ENCODE results near the gene CSMD2.

The CSMD2 gene

GRCh38 chr1:33745942-33746341 lies 419.1 kb downstream of the CSMD2 start:
- H3K9me3 Mint-ChIP-seq = no peaks in the 10 kb centered on the region
- H3K4me3 Mint-ChIP-seq = no peak overlapping the region
- no peak overlapping the region for H3K27ac Mint-ChIP-seq
- H3K36me3 Mint-ChIP-seq (ENCODE audit: low read depth) = no peaks in the 10 kb centered on the region
- no peaks in the 10 kb centered on the region for H3K4me1 Mint-ChIP-seq (ENCODE audit: low read depth)
- no peaks in the 10 kb centered on the region for H3K27me3 Mint-ChIP-seq (ENCODE audit: low read depth)
- DNase-seq (ENCODE audit: low spot score) = no peak

- Mint-ChIP-seq H3K27ac (no peak overlapping the region), H3K27me3 (ENCODE audit: low read depth) (no peaks in the 10 kb centered on the region), H3K36me3 (ENCODE audit: low read depth) (no peaks in the 10 kb centered on the region), H3K4me3 (no peak overlapping the region), H3K9me3 (no peaks in the 10 kb centered on the region), H3K4me1 (ENCODE audit: low read depth) (no peaks in the 10 kb centered on the region)
- DNase-seq (ENCODE audit: low spot score) = no peak
Measured at GRCh38 chr1:33743221-33743998, 421.6 kb downstream of the CSMD2 start.

GRCh38 chr1:33742663-33743062 lies 422.4 kb downstream of the CSMD2 start:
- no peak overlapping the region for H3K4me3 Mint-ChIP-seq
- no peak overlapping the region for H3K27ac Mint-ChIP-seq
- H3K27me3 Mint-ChIP-seq (ENCODE audit: low read depth) = no peaks in the 10 kb centered on the region
- no peaks in the 10 kb centered on the region for H3K36me3 Mint-ChIP-seq (ENCODE audit: low read depth)
- no peaks in the 10 kb centered on the region for H3K4me1 Mint-ChIP-seq (ENCODE audit: low read depth)
- H3K9me3 Mint-ChIP-seq = no peaks in the 10 kb centered on the region
- DNase-seq (ENCODE audit: low spot score) = no peak

- Mint-ChIP-seq H3K27me3 (ENCODE audit: low read depth) (no peaks in the 10 kb centered on the region), H3K27ac (no peak overlapping the region), H3K4me1 (ENCODE audit: low read depth) (no peaks in the 10 kb centered on the region), H3K4me3 (no peak overlapping the region), H3K9me3 (no peaks in the 10 kb centered on the region), H3K36me3 (ENCODE audit: low read depth) (no peaks in the 10 kb centered on the region)
- DNase-seq (ENCODE audit: low spot score) = no peak
Measured at GRCh38 chr1:33741749-33742148, 423.3 kb downstream of the CSMD2 start.

GRCh38 chr1:33740040-33740744 lies 424.8 kb downstream of the CSMD2 start:
- Mint-ChIP-seq H3K27me3 (ENCODE audit: low read depth) (no peaks in the 10 kb centered on the region), H3K9me3 (no peaks in the 10 kb centered on the region), H3K27ac (no peak overlapping the region), H3K4me1 (ENCODE audit: low read depth) (no peaks in the 10 kb centered on the region), H3K4me3 (no peak overlapping the region), H3K36me3 (ENCODE audit: low read depth) (no peaks in the 10 kb centered on the region)
- no peak for DNase-seq (ENCODE audit: low spot score)

GRCh38 chr1:33738976-33739375 lies 426.1 kb downstream of the CSMD2 start:
- H3K4me1 Mint-ChIP-seq (ENCODE audit: low read depth) = no peaks in the 10 kb centered on the region
- H3K36me3 Mint-ChIP-seq (ENCODE audit: low read depth) = no peaks in the 10 kb centered on the region
- no peak for DNase-seq (ENCODE audit: low spot score)
- H3K27me3 Mint-ChIP-seq (ENCODE audit: low read depth) = peaks cover 2% of the 10 kb centered on the region
- H3K4me3 Mint-ChIP-seq = no peak overlapping the region
- H3K9me3 Mint-ChIP-seq = no peaks in the 10 kb centered on the region
- no peak overlapping the region for H3K27ac Mint-ChIP-seq

- no peak overlapping the region for H3K27ac Mint-ChIP-seq
- peaks cover 2% of the 10 kb centered on the region for H3K27me3 Mint-ChIP-seq (ENCODE audit: low read depth)
- no peak for DNase-seq (ENCODE audit: low spot score)
- no peak overlapping the region for H3K4me3 Mint-ChIP-seq
- no peaks in the 10 kb centered on the region for H3K4me1 Mint-ChIP-seq (ENCODE audit: low read depth)
- no peaks in the 10 kb centered on the region for H3K9me3 Mint-ChIP-seq
- no peaks in the 10 kb centered on the region for H3K36me3 Mint-ChIP-seq (ENCODE audit: low read depth)
Measured at GRCh38 chr1:33738536-33738935, 426.5 kb downstream of the CSMD2 start.

GRCh38 chr1:33736496-33736895 lies 428.5 kb downstream of the CSMD2 start:
- Mint-ChIP-seq H3K4me1 (ENCODE audit: low read depth) (no peaks in the 10 kb centered on the region), H3K4me3 (no peak overlapping the region), H3K27me3 (ENCODE audit: low read depth) (peaks cover 2% of the 10 kb centered on the region), H3K9me3 (no peaks in the 10 kb centered on the region), H3K36me3 (ENCODE audit: low read depth) (no peaks in the 10 kb centered on the region), H3K27ac (no peak overlapping the region)
- DNase-seq (ENCODE audit: low spot score) = no peak

- Mint-ChIP-seq H3K27me3 (ENCODE audit: low read depth) (peaks cover 2% of the 10 kb centered on the region), H3K9me3 (no peaks in the 10 kb centered on the region), H3K4me3 (no peak overlapping the region), H3K27ac (no peak overlapping the region), H3K36me3 (ENCODE audit: low read depth) (no peaks in the 10 kb centered on the region), H3K4me1 (ENCODE audit: low read depth) (no peaks in the 10 kb centered on the region)
- no peak for DNase-seq (ENCODE audit: low spot score)
Measured at GRCh38 chr1:33735624-33736023, 429.4 kb downstream of the CSMD2 start.

- H3K27me3 Mint-ChIP-seq (ENCODE audit: low read depth) = peaks cover 3% of the 10 kb centered on the region
- no peak overlapping the region for H3K27ac Mint-ChIP-seq
- H3K9me3 Mint-ChIP-seq = no peaks in the 10 kb centered on the region
- no peaks in the 10 kb centered on the region for H3K4me1 Mint-ChIP-seq (ENCODE audit: low read depth)
- no peak for DNase-seq (ENCODE audit: low spot score)
- H3K36me3 Mint-ChIP-seq (ENCODE audit: low read depth) = no peaks in the 10 kb centered on the region
- H3K4me3 Mint-ChIP-seq = no peak overlapping the region
Measured at GRCh38 chr1:33727310-33727709, 437.7 kb downstream of the CSMD2 start.

GRCh38 chr1:33726274-33726804 lies 438.7 kb downstream of the CSMD2 start:
- Mint-ChIP-seq H3K27ac (no peak overlapping the region), H3K27me3 (ENCODE audit: low read depth) (peaks cover 3% of the 10 kb centered on the region), H3K4me1 (ENCODE audit: low read depth) (no peaks in the 10 kb centered on the region), H3K9me3 (no peaks in the 10 kb centered on the region), H3K36me3 (ENCODE audit: low read depth) (no peaks in the 10 kb centered on the region), H3K4me3 (no peak overlapping the region)
- no peak for DNase-seq (ENCODE audit: low spot score)

- no peak for DNase-seq (ENCODE audit: low spot score)
- H3K4me1 Mint-ChIP-seq (ENCODE audit: low read depth) = no peaks in the 10 kb centered on the region
- H3K27ac Mint-ChIP-seq = no peak overlapping the region
- no peaks in the 10 kb centered on the region for H3K9me3 Mint-ChIP-seq
- no peaks in the 10 kb centered on the region for H3K36me3 Mint-ChIP-seq (ENCODE audit: low read depth)
- no peak overlapping the region for H3K4me3 Mint-ChIP-seq
- H3K27me3 Mint-ChIP-seq (ENCODE audit: low read depth) = peaks cover 3% of the 10 kb centered on the region
Measured at GRCh38 chr1:33725556-33726160, 439.4 kb downstream of the CSMD2 start.

- no peak overlapping the region for H3K4me3 Mint-ChIP-seq
- no peak for DNase-seq (ENCODE audit: low spot score)
- H3K27me3 Mint-ChIP-seq (ENCODE audit: low read depth) = peaks cover 3% of the 10 kb centered on the region
- H3K9me3 Mint-ChIP-seq = no peaks in the 10 kb centered on the region
- H3K4me1 Mint-ChIP-seq (ENCODE audit: low read depth) = no peaks in the 10 kb centered on the region
- no peaks in the 10 kb centered on the region for H3K36me3 Mint-ChIP-seq (ENCODE audit: low read depth)
- no peak overlapping the region for H3K27ac Mint-ChIP-seq
Measured at GRCh38 chr1:33725037-33725436, 440.0 kb downstream of the CSMD2 start.

- Mint-ChIP-seq H3K27me3 (ENCODE audit: low read depth) (no peaks in the 10 kb centered on the region), H3K9me3 (no peaks in the 10 kb centered on the region), H3K27ac (no peak overlapping the region), H3K4me1 (ENCODE audit: low read depth) (no peaks in the 10 kb centered on the region), H3K4me3 (no peak overlapping the region), H3K36me3 (ENCODE audit: low read depth) (no peaks in the 10 kb centered on the region)
- no peak for DNase-seq (ENCODE audit: low spot score)
Measured at GRCh38 chr1:33724348-33724747, 440.7 kb downstream of the CSMD2 start.

All from T-helper 2 cell treated with Interferon-gamma antibody and Interleukin-4, amounts not matched to agents 5 μg/mL and 100 μg/mL, for 36 hours (primary cell).